Spleen (tissue), 11 donors: ENCODE results near the gene KCP. TPM values are rescaled to one million over a fixed set of nuclear protein-coding genes. Genes with fewer than 3 reads are reported as not detected.

Experiments
- DNase-seq: peaks from one replicate; pipeline ENCODE4 v3.0.0-alpha.2; 2020
- H3K27ac ChIP-seq, 8 donors: fragments of 200-600 bp; sonication (generic) in 7 of 8; 1 replicate in 4 of 8; 2 replicates in 4 of 8; pipeline versions ENCODE4 v1.5.0 to v1.8.0; 2016 to 2021; ENCODE audit warnings: inconsistent platforms in 4 of 8, mild to moderate bottlenecking in 4 of 8, moderate library complexity in 1 of 8
- H3K27me3 ChIP-seq, 7 donors: fragments of 200-600 bp; sonication (generic) in 6 of 7; replicated peaks in 1 of 7; 1 replicate in 4 of 7; 2 replicates in 3 of 7; pipeline versions ENCODE4 v1.5.0 to v1.8.0; 2016 to 2021; ENCODE audit warnings: inconsistent platforms in 3 of 7, mild to moderate bottlenecking in 1 of 7
- H3K36me3 ChIP-seq, 6 donors: fragments of 200-600 bp; sonication (generic) in 5 of 6; 1 replicate in 4 of 6; 2 replicates in 2 of 6; pipeline versions ENCODE4 v1.5.0 to v1.8.0; 2016 to 2021; ENCODE audit warnings: inconsistent platforms in 2 of 6
- H3K4me1 ChIP-seq, 6 donors: fragments of 200-600 bp; sonication (generic) in 5 of 6; 1 replicate in 3 of 6; 2 replicates in 3 of 6; pipeline versions ENCODE4 v1.5.0 to v1.8.0; 2016 to 2021; ENCODE audit warnings: inconsistent platforms in 3 of 6
- H3K4me3 ChIP-seq, 8 donors: fragments of 200-600 bp; sonication (generic) in 7 of 8; 1 replicate in 4 of 8; 2 replicates in 4 of 8; pipeline versions ENCODE4 v1.5.0 to v1.8.0; 2016 to 2021; ENCODE audit warnings: inconsistent platforms in 4 of 8, mild to moderate bottlenecking in 4 of 8, moderate library complexity in 2 of 8
- H3K9me3 ChIP-seq, 8 donors: fragments of 200-600 bp; sonication (generic) in 7 of 8; 1 replicate in 4 of 8; 2 replicates in 4 of 8; pipeline versions ENCODE4 v1.5.0 to v1.8.0; 2016 to 2021; ENCODE audit warnings: inconsistent platforms in 4 of 8
- CTCF ChIP-seq, 11 experiments: fragments of 200-600 bp in 7 of 11; fragments of 450-650 bp in 4 of 11; sonication (generic) in 4 of 11; IDR thresholded peaks in 8 of 11; conservative IDR thresholded peaks in 3 of 11; 1 replicate in 7 of 11; 2 replicates in 4 of 11; pipeline versions ENCODE4 v1.4.0 to v1.8.0; 2016 to 2021; ENCODE audit warnings: antibody characterized with exemption in 11 of 11, inconsistent platforms in 4 of 11, mild to moderate bottlenecking in 1 of 11
- POLR2A ChIP-seq, 3 donors: fragments of 450-650 bp; IDR thresholded peaks; one replicate each; pipeline ENCODE4 v1.5.1; 2017; ENCODE audit warnings: antibody characterized with exemption in 3 of 3, mild to moderate bottlenecking in 1 of 3
- POLR2AphosphoS5 ChIP-seq, 3 donors: sonication (generic); formaldehyde crosslinking; IDR thresholded peaks; one replicate each; pipeline ENCODE4 v1.5.1; 2017; ENCODE audit warnings: antibody characterized with exemption in 3 of 3
- WGBS, 5 donors: extraction: QIAGEN DNeasy Blood & Tissue Kit in 3 of 5; methylation state at CpG; one replicate each; pipeline versions ENCODE4 v1.1.5 to v1.1.7; 2013 to 2018; 5-methylcytosine and 5-hydroxymethylcytosine counted together
- intact Hi-C: fragments of 100-400 bp; cut with DNase I; formaldehyde crosslinking; loops from one replicate; pipeline ENCODE4 v1.15.0; 2023; ENCODE audit warnings: low total_unique reads
- polyA plus RNA-seq, 3 donors: library from polyadenylated mRNA; stranded (reverse); fragments of 200-250 nt; gene quantifications; one replicate each; pipeline ENCODE4 v1.2.1, GENCODE V29; 2013
- total RNA-seq, 7 donors: library from RNA; depleted of rRNA in 3 of 7; stranded (reverse); fragments of >200 nt in 3 of 7; fragmentation: NEBNext Ultra II Directional in 4 of 7; extraction: Animal tissue kit (Norgen Biotek cat#: 25700) in 4 of 7; gene quantifications; one replicate each; pipeline versions ENCODE4 v1.1.0 to v1.2.1, GENCODE V29; 2016 to 2021
- donor health status: healthy with polysubstance abuse.
- donor health status: DM: no; HTN: no; CAD: no; lungs with moderate emphysema.
- donor health status: DM: no; HTN: no; CAD: no.
- donor health status: Bipolar disorder and iron deficiency.
- donor health status: healthy.
- donor health status: DM: no; HTN: no; CAD: no.
- donor health status: DM: yes; HTN: yes; CAD: no.

Gene KCP
- total and polyA plus RNA-seq, 10 donors = 0.06 to 2.1 (median 0.71) TPM

GRCh38 chr7:128883622-128884448 lies 26.7 kb downstream of the KCP start:
- peak overlapping the region in 6 of 8 donors; percentile 13 to 70 (median 29) for H3K4me3 ChIP-seq
- intact Hi-C loops = loop anchor here (5.0 to 10.0 kb wide), 2 partner anchors 269 to 407 kb away; partner anchors contain the start of gene METTL2B
- 22 to 59% (median 35%) methylated on average over 13 to 19 of the region's 19 CpGs for WGBS, 5 donors

GRCh38 chr7:128882134-128882533 lies 28.4 kb downstream of the KCP start:
- Histone ChIP-seq H3K27me3 (peaks cover 0 to 29% (median 0%) of the 10 kb centered on the region in 7 donors), H3K4me3 (no peak overlapping the region), H3K27ac (no peak overlapping the region), H3K9me3 (no peaks in the 10 kb centered on the region), H3K4me1 (peaks cover 0 to 12% (median 6%) of the 10 kb centered on the region in 6 donors), H3K36me3 (no peaks in the 10 kb centered on the region)
- TF ChIP-seq CTCF (IDR thresholded peaks at IDR 0.05 in 8 of 11, conservative IDR thresholded peaks at IDR 0.05 in 3 of 11) = no peak
- TF ChIP-seq POLR2A (IDR thresholded peaks at IDR 0.05) = no peak
- TF ChIP-seq POLR2AphosphoS5 (IDR thresholded peaks at IDR 0.05) = no peak
- peak; percentile 23 for DNase-seq
- 79 to 94% (median 91%) methylated on average over 8 of the region's 8 CpGs for WGBS, 5 donors
- intact Hi-C loops = loop anchor here (5.0 to 10.0 kb wide), 2 partner anchors 267 to 405 kb away; partner anchors contain the start of gene METTL2B

More at GRCh38 chr7:128883622-128884448, 26.7 kb downstream of the KCP start:
- TF ChIP-seq POLR2AphosphoS5 (IDR thresholded peaks at IDR 0.05) (peak in 2 of 3 donors; percentile 36 to 46), CTCF (IDR thresholded peaks at IDR 0.05 in 8 of 11, conservative IDR thresholded peaks at IDR 0.05 in 3 of 11) (peak; percentile 73 to 98 (median 95)), POLR2A (IDR thresholded peaks at IDR 0.05) (no peak)
- Histone ChIP-seq H3K27ac (peak overlapping the region in 4 of 8 donors; percentile 28 to 66 (median 55)), H3K27me3 (peaks cover 0 to 32% (median 0%) of the 10 kb centered on the region in 7 donors), H3K9me3 (no peaks in the 10 kb centered on the region), H3K36me3 (no peaks in the 10 kb centered on the region), H3K4me1 (peaks cover 0 to 12% (median 6%) of the 10 kb centered on the region in 6 donors)
- peak; percentile 96 for DNase-seq

GRCh38 chr7:128881458-128882125 lies 28.9 kb downstream of the KCP start:
- no peak for TF ChIP-seq POLR2AphosphoS5 (IDR thresholded peaks at IDR 0.05)
- TF ChIP-seq POLR2A (IDR thresholded peaks at IDR 0.05) = no peak
- no peak for TF ChIP-seq CTCF (IDR thresholded peaks at IDR 0.05 in 8 of 11, conservative IDR thresholded peaks at IDR 0.05 in 3 of 11)
- Histone ChIP-seq H3K9me3 (no peaks in the 10 kb centered on the region), H3K27ac (no peak overlapping the region), H3K36me3 (no peaks in the 10 kb centered on the region), H3K27me3 (peaks cover 0 to 25% (median 0%) of the 10 kb centered on the region in 7 donors), H3K4me1 (peaks cover 0 to 12% (median 6%) of the 10 kb centered on the region in 6 donors), H3K4me3 (no peak overlapping the region)
- peak; percentile 54 for DNase-seq
- 78 to 86% (median 85%) methylated on average over 10 of the region's 10 CpGs for WGBS, 5 donors
- intact Hi-C loops = loop anchor here (5.0 to 10.0 kb wide), 2 partner anchors 267 to 404 kb away; partner anchors contain the start of gene METTL2B
